Neural progenitor cell (in vitro differentiated cells): ENCODE measurements around the gene CHGA. TPM values are rescaled to one million over a fixed set of nuclear protein-coding genes. Genes with fewer than 3 reads are reported as not detected.

ENCODE experiments used
- DNase-seq: peaks from one replicate; pipeline ENCODE4 v3.0.0-alpha.2; 2016; ENCODE audit warnings: low spot score
- H2AFZ ChIP-seq: fragments of 200-600 bp; sonication (generic); replicated peaks from 2 replicates; pipeline ENCODE4 v1.6.1; 2016; ENCODE audit warnings: antibody characterized with exemption
- H3F3A ChIP-seq: fragments of 200-600 bp; sonication (generic); 2 replicates; pipeline ENCODE4 v1.6.1; 2016; ENCODE audit warnings: antibody characterized with exemption, low read depth
- H3K27ac ChIP-seq: fragments of 200-600 bp; sonication (generic); 2 replicates; pipeline ENCODE4 v1.5.1; 2016; ENCODE audit warnings: mild to moderate bottlenecking
- H3K27me3 ChIP-seq: fragments of 200-600 bp; sonication (generic); 2 replicates; pipeline ENCODE4 v1.6.1; 2016; ENCODE audit warnings: mild to moderate bottlenecking, moderate library complexity
- H3K36me3 ChIP-seq: fragments of 200-600 bp; sonication (generic); 2 replicates; pipeline ENCODE4 v1.5.1; 2016
- H3K4me1 ChIP-seq: fragments of 200-600 bp; sonication (generic); 2 replicates; pipeline ENCODE4 v1.6.1; 2016; ENCODE audit warnings: mixed run types
- H3K4me2 ChIP-seq: fragments of 200-600 bp; sonication (generic); 2 replicates; pipeline ENCODE4 v1.6.1; 2016
- H3K4me3 ChIP-seq: fragments of 200-600 bp; sonication (generic); 2 replicates; pipeline ENCODE4 v1.5.1; 2016
- H3K79me2 ChIP-seq: fragments of 200-600 bp; sonication (generic); 2 replicates; pipeline ENCODE4 v1.6.1; 2016; ENCODE audit warnings: low read depth
- H3K9ac ChIP-seq: fragments of 200-600 bp; sonication (generic); 2 replicates; pipeline ENCODE4 v1.6.1; 2016
- H3K9me3 ChIP-seq: fragments of 200-600 bp; sonication (generic); 2 replicates; pipeline ENCODE4 v1.5.1; 2016; ENCODE audit warnings: low read depth
- H4K20me1 ChIP-seq: fragments of 200-600 bp; sonication (generic); 2 replicates; pipeline ENCODE4 v1.6.1; 2016; ENCODE audit warnings: low read depth
- H3K27ac Mint-ChIP-seq: 3 replicates; pipeline ENCODE4 v1.8.0; 2021; ENCODE audit warnings: mixed read lengths
- H3K27me3 Mint-ChIP-seq: 2 replicates; pipeline ENCODE4 v1.8.0; 2022; ENCODE audit warnings: low read depth, mild to moderate bottlenecking, inconsistent platforms, moderate library complexity, mixed read lengths; ENCODE audit not compliant: insufficient read depth
- H3K36me3 Mint-ChIP-seq: 3 replicates; pipeline ENCODE4 v1.8.0; 2021; ENCODE audit warnings: mixed read lengths
- H3K4me1 Mint-ChIP-seq: 3 replicates; pipeline ENCODE4 v1.8.0; 2021; ENCODE audit warnings: mixed read lengths
- H3K4me3 Mint-ChIP-seq: 3 replicates; pipeline ENCODE4 v1.8.0; 2021; ENCODE audit warnings: mild to moderate bottlenecking, moderate library complexity, mixed read lengths
- H3K9me3 Mint-ChIP-seq: 3 replicates; pipeline ENCODE4 v1.8.0; 2020; ENCODE audit warnings: mixed read lengths
- CTCF ChIP-seq: fragments of 200-600 bp; sonication (generic); IDR thresholded peaks from 2 replicates; pipeline ENCODE4 v1.5.1; 2017; ENCODE audit warnings: antibody characterized with exemption, mild to moderate bottlenecking
- EZH2 ChIP-seq: fragments of 200-600 bp; sonication (generic); IDR thresholded peaks from 2 replicates; pipeline ENCODE4 v1.6.1; 2017; ENCODE audit warnings: antibody characterized with exemption, mild to moderate bottlenecking, moderate library complexity
- EZH2phosphoT487 ChIP-seq: fragments of 200-600 bp; sonication (generic); IDR thresholded peaks from 2 replicates; pipeline ENCODE4 v1.6.1; 2017; ENCODE audit warnings: antibody characterized with exemption
- total RNA-seq: library from RNA; depleted of rRNA; stranded (reverse); fragments of >200 nt; gene quantifications from 2 replicates; pipeline ENCODE4 v1.2.3, GENCODE V29; 2015; ENCODE audit warnings: low replicate concordance

The CHGA gene
- total RNA-seq, 1 donor from 2014 or later = not detected

GRCh38 chr14:92888896-92889295, 34.1 kb upstream of the CHGA start:
- Mint-ChIP-seq H3K4me3 (no peak overlapping the region), H3K9me3 (peaks cover 8% of the 10 kb centered on the region), H3K36me3 (no peaks in the 10 kb centered on the region), H3K27ac (no peak overlapping the region), H3K4me1 (peaks cover 5% of the 10 kb centered on the region), H3K27me3 (peaks cover 14% of the 10 kb centered on the region)
- no peak overlapping the region for H3K27ac ChIP-seq
- no peaks in the 10 kb centered on the region for H3K36me3 ChIP-seq
- TF ChIP-seq EZH2 = no peak
- TF ChIP-seq EZH2phosphoT487 = no peak
- TF ChIP-seq CTCF = no peak
- no peaks in the 10 kb centered on the region for H4K20me1 ChIP-seq
- H3K4me1 ChIP-seq = no peaks in the 10 kb centered on the region
- no peak for DNase-seq
- no peak overlapping the region for H2AFZ ChIP-seq
- H3K4me3 ChIP-seq = no peak overlapping the region
- no peaks in the 10 kb centered on the region for H3K27me3 ChIP-seq
- H3K9ac ChIP-seq = no peak overlapping the region
- H3K4me2 ChIP-seq = no peak overlapping the region
- no peaks in the 10 kb centered on the region for H3K9me3 ChIP-seq
- no peaks in the 10 kb centered on the region for H3K79me2 ChIP-seq
- no peaks in the 10 kb centered on the region for H3F3A ChIP-seq

- peaks cover 5% of the 10 kb centered on the region for H3K4me1 Mint-ChIP-seq
- Histone ChIP-seq H3K27me3 (no peaks in the 10 kb centered on the region), H3K36me3 (no peaks in the 10 kb centered on the region), H3K9ac (no peak overlapping the region), H3K4me1 (no peaks in the 10 kb centered on the region), H4K20me1 (no peaks in the 10 kb centered on the region), H3K79me2 (no peaks in the 10 kb centered on the region), H3F3A (no peaks in the 10 kb centered on the region), H3K4me2 (no peak overlapping the region), H3K9me3 (no peaks in the 10 kb centered on the region), H3K27ac (no peak overlapping the region), H3K4me3 (no peak overlapping the region), H2AFZ (no peak overlapping the region)
- DNase-seq = no peak
- H3K36me3 Mint-ChIP-seq = no peaks in the 10 kb centered on the region
- no peak overlapping the region for H3K27ac Mint-ChIP-seq
- no peak overlapping the region for H3K4me3 Mint-ChIP-seq
- H3K27me3 Mint-ChIP-seq = peaks cover 14% of the 10 kb centered on the region
- peaks cover 8% of the 10 kb centered on the region for H3K9me3 Mint-ChIP-seq
- no peak for TF ChIP-seq EZH2
- no peak for TF ChIP-seq CTCF
- TF ChIP-seq EZH2phosphoT487 = no peak
Observed at GRCh38 chr14:92890830-92891588, 31.9 kb upstream of the CHGA start.

GRCh38 chr14:92892589-92892988, 30.4 kb upstream of the CHGA start:
- DNase-seq = no peak
- no peaks in the 10 kb centered on the region for H3K36me3 ChIP-seq
- no peak overlapping the region for H3K4me3 Mint-ChIP-seq

More at GRCh38 chr14:92892589-92892988, 30.4 kb upstream of the CHGA start:
- H3K36me3 Mint-ChIP-seq = no peaks in the 10 kb centered on the region
- no peaks in the 10 kb centered on the region for H3K9me3 ChIP-seq
- no peak overlapping the region for H3K4me3 ChIP-seq
- no peaks in the 10 kb centered on the region for H3K27me3 ChIP-seq
- no peaks in the 10 kb centered on the region for H4K20me1 ChIP-seq
- H3K9me3 Mint-ChIP-seq = peaks cover 8% of the 10 kb centered on the region
- H2AFZ ChIP-seq = no peak overlapping the region
- H3K4me2 ChIP-seq = no peak overlapping the region
- H3K27me3 Mint-ChIP-seq = peaks cover 8% of the 10 kb centered on the region
- no peaks in the 10 kb centered on the region for H3F3A ChIP-seq
- peaks cover 5% of the 10 kb centered on the region for H3K4me1 Mint-ChIP-seq
- TF ChIP-seq CTCF (no peak), EZH2 (no peak), EZH2phosphoT487 (no peak)
- H3K27ac Mint-ChIP-seq = no peak overlapping the region
- H3K79me2 ChIP-seq = no peaks in the 10 kb centered on the region
- no peaks in the 10 kb centered on the region for H3K4me1 ChIP-seq
- H3K9ac ChIP-seq = no peak overlapping the region
- H3K27ac ChIP-seq = no peak overlapping the region
